HEK293T (cell line): ENCODE data around the gene SLC12A5.

Experiments used
- BHLHE40 ChIP-seq: fragments of 450-650 bp; IDR thresholded peaks from 2 replicates; pipeline ENCODE4 v1.6.1; 2016; ENCODE audit warnings: mild to moderate bottlenecking, moderate library complexity, borderline replicate concordance
- CTBP1 ChIP-seq: fragments of 450-650 bp; IDR thresholded peaks from 2 replicates; pipeline ENCODE4 v1.6.1; 2016; ENCODE audit warnings: borderline replicate concordance
- FOXA1 ChIP-seq: fragments of 450-650 bp; IDR thresholded peaks from 2 replicates; pipeline ENCODE4 v1.6.1; 2016; ENCODE audit warnings: mild to moderate bottlenecking
- FOXM1 ChIP-seq: fragments of 450-650 bp; IDR thresholded peaks from 2 replicates; pipeline ENCODE4 v1.6.1; 2017; ENCODE audit warnings: mild to moderate bottlenecking, borderline replicate concordance
- HDGF ChIP-seq: fragments of 450-650 bp; IDR thresholded peaks from 2 replicates; pipeline ENCODE4 v1.6.1; 2017; ENCODE audit warnings: antibody characterized with exemption, borderline replicate concordance
- L3MBTL2 ChIP-seq: fragments of 450-650 bp; conservative IDR thresholded peaks from 2 replicates; pipeline ENCODE4 v1.6.1; 2016; ENCODE audit warnings: mild to moderate bottlenecking
- SP1 ChIP-seq: fragments of 450-650 bp; IDR thresholded peaks from 2 replicates; pipeline ENCODE4 v1.6.1; 2017
- SUZ12 ChIP-seq: fragments of 450-650 bp; IDR thresholded peaks from 2 replicates; pipeline ENCODE4 v1.6.1; 2016; ENCODE audit warnings: mild to moderate bottlenecking
- TARDBP ChIP-seq: fragments of 450-650 bp; IDR thresholded peaks from 2 replicates; pipeline ENCODE4 v1.6.1; 2016
- TF ChIP-seq, protein P1 (sequence below): fragments of 450-650 bp; IDR thresholded peaks from 2 replicates; pipeline ENCODE4 v1.6.1; 2016

GRCh38 chr20:46108435-46108841 lies 79.4 kb downstream of the SLC12A5 start:
- no peak for TF ChIP-seq BHLHE40
- no peak for TF ChIP-seq FOXA1
- TF ChIP-seq, protein P1, sequence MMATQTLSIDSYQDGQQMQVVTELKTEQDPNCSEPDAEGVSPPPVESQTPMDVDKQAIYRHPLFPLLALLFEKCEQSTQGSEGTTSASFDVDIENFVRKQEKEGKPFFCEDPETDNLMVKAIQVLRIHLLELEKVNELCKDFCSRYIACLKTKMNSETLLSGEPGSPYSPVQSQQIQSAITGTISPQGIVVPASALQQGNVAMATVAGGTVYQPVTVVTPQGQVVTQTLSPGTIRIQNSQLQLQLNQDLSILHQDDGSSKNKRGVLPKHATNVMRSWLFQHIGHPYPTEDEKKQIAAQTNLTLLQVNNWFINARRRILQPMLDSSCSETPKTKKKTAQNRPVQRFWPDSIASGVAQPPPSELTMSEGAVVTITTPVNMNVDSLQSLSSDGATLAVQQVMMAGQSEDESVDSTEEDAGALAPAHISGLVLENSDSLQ: no peak
- TF ChIP-seq SUZ12: no peak
- no peak for TF ChIP-seq TARDBP
- TF ChIP-seq SP1: no peak
- no peak for TF ChIP-seq L3MBTL2
- TF ChIP-seq FOXM1: no peak
- no peak for TF ChIP-seq HDGF
- no peak for TF ChIP-seq CTBP1
